Right ventricle myocardium inferior (tissue), 1 donor: ENCODE results near the gene EPHA3. TPM values are rescaled to one million over a fixed set of nuclear protein-coding genes. Genes with fewer than 3 reads are reported as not detected.

ENCODE experiments used
- ATAC-seq: fragments of 200-7000 bp; cut with Tn5 transposase; one replicate; pipeline ENCODE4 v1.9.1; 2020; ENCODE audit warnings: mild to moderate bottlenecking, moderate library complexity
- DNase-seq: peaks from one replicate; pipeline ENCODE4 v3.0.0; 2021; ENCODE audit errors: missing footprints
- intact Hi-C: fragments of 100-400 bp; cut with DNase I; formaldehyde crosslinking; loops from one replicate; pipeline ENCODE4 v1.11.0; 2022
- total RNA-seq: library from RNA; stranded (reverse); fragmentation: NEBNext Ultra II Directional; extraction: Animal tissue kit (Norgen Biotek cat#: 25700); gene quantifications from one replicate; pipeline ENCODE4 v1.2.1, GENCODE V29; 2021
- donor health status: DM: no; HTN: yes; CAD: no; lungs with severe emphysema.

EPHA3 gene
- total RNA-seq, 1 donor from 2014 or later: 2.9 TPM

GRCh38 chr3:89392991-89393390 is 285.6 kb downstream of the EPHA3 start:
- no peak for DNase-seq
- intact Hi-C loops: no loop called here
- ATAC-seq: no peak

GRCh38 chr3:89395456-89395855 is 288.0 kb downstream of the EPHA3 start:
- no peak for DNase-seq
- intact Hi-C loops: no loop called here
- ATAC-seq: peak; percentile 28

GRCh38 chr3:89395996-89396395 is 288.6 kb downstream of the EPHA3 start:
- ATAC-seq (no peak), DNase-seq (no peak)
- intact Hi-C loops: no loop called here

GRCh38 chr3:89402051-89402450 is 294.6 kb downstream of the EPHA3 start:
- no peak for ATAC-seq
- intact Hi-C loops: no loop called here

GRCh38 chr3:89405176-89405575 is 297.8 kb downstream of the EPHA3 start:
- DNase-seq (no peak), ATAC-seq (no peak)
- intact Hi-C loops: no loop called here

More at GRCh38 chr3:89402051-89402450, 294.6 kb downstream of the EPHA3 start:
- no peak for DNase-seq

DNA sequence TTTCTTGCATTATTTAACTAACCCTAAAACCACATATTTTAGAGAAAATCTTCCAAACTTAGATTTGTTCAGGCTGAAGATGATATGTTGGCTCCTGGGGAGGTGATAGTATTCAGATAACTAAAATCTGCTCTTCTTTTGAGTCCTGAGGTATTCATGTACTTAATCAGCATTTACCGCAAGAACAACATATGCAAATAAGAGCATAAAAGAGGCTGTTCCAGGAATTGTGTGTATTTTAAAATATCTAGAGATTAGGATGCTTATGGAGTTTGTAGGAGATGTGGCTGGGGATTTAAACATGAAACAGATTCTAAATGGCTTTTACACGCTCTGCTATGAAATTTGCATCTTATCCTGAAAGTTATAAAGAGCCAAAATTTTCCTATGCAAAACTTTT is 298.2 kb downstream of the EPHA3 start:
- intact Hi-C loops: no loop called here
- ATAC-seq (no peak), DNase-seq (no peak)

GRCh38 chr3:89411201-89411600 is 303.8 kb downstream of the EPHA3 start:
- ATAC-seq: no peak
- intact Hi-C loops: no loop called here
- no peak for DNase-seq

DNA sequence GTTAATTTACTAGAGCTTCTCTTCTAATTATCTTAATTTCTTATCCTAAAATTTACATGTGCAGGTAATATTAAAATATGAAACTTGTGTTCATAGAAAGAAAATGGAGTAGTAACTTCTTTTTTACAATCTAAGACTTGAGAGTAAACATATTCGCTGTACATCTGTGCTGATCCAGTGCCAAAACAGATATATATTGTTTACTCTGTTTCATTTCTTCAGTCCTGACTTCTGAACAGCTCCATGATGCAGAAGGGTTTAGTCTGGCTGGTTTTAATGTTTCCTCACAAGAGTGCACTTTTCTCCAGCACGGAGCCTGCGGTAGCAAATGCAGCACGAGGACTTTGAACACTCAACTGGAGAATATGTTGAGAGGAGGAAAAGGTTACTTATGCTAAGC is 306.8 kb downstream of the EPHA3 start:
- ATAC-seq (no peak), DNase-seq (no peak)
- intact Hi-C loops: no loop called here

DNA sequence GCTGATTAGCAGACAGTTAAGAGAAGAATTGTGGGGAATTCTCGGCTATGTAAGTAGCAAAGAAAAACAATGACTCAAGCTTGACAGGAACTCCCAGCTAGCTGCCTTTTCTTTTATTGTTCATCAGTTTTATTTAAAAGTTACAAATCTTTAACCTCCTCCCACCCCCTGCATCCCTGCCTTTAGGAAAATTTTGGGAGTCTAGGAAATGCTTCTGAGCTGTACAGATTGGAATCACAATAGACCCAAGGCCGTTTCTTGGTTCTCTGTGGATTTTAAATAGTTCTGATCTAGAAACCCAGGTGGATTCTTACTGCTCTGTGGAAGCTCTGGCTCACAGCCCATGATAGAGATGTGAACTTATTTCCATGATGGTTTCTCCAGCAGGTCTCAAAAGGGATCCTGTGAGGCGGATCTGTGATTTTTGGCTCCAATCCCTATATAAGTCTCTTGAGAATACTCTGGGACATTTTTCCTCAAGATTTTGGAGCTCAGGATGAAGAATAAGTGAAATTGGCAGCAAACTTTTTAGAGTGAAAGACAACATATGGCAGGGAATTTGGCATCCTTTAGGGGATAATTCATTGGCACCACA is 312.3 kb downstream of the EPHA3 start:
- no peak for ATAC-seq
- no peak for DNase-seq
- intact Hi-C loops: no loop called here

- intact Hi-C loops: no loop called here
- no peak for ATAC-seq
- no peak for DNase-seq
These were observed 318.6 kb downstream of the EPHA3 start for GRCh38 chr3:89426060-89426459.

DNA sequence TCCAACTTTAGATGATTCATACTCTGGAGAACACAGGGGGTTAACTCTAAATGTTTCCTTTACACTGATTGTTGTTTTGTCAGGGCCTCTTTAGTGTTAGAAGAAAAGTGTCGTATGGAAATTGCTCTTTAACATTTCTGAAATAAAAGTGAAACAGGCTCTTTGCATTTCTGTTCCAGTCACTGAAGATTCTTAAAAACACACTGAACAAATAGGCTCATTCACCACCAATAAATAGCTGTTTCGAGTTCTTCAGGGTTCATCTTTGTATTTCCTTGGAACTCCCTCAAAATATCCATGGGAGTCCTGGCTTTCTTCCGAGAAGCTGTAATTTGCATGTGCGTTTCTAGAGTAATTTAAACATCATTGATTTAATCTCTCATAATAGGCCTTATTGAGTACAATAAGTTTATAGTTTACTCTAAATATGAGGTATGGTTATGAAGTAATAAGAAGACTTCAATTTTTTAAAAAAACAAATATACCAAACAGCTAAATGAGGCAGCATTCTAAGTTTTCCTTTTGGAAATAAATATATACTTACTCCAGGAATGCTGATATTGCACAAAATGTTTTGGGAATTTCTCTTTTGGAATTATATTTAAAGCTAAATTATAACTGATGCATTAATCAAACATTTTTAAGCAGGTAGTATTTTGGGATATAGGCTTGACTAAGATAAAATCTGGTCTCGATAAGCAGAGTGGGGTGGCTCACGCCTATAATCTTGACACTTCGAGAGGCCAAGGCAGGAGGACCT is 327.4 kb downstream of the EPHA3 start:
- DNase-seq: no peak

DNA sequence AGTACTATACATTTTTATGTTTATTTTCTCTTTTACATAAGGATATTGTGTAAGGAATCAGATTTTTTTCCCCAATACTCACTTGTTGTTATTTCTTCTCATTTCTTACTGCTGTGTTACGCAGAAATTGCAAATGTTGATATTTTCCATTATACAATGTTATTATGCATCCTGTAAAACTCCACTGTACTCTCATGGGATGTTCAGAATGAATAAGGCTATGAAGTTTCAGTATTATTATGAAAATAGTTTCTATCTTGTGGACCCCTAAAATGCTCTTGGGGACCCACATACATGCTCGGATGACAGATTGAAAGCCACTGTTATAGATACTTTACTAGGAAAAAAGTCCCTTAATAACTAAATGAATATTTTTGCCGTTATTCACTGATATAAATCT is 329.4 kb downstream of the EPHA3 start:
- ATAC-seq (no peak), DNase-seq (no peak)
- intact Hi-C loops: no loop called here

More for the DNA sequence above, 327.4 kb downstream of the EPHA3 start:
- ATAC-seq: no peak
- intact Hi-C loops: no loop called here

- DNase-seq (no peak), ATAC-seq (no peak)
- intact Hi-C loops: no loop called here
These were observed 333.0 kb downstream of the EPHA3 start for GRCh38 chr3:89440386-89440785.

GRCh38 chr3:89441141-89441540 is 333.7 kb downstream of the EPHA3 start:
- DNase-seq: no peak
- no peak for ATAC-seq
- intact Hi-C loops: no loop called here

DNA sequence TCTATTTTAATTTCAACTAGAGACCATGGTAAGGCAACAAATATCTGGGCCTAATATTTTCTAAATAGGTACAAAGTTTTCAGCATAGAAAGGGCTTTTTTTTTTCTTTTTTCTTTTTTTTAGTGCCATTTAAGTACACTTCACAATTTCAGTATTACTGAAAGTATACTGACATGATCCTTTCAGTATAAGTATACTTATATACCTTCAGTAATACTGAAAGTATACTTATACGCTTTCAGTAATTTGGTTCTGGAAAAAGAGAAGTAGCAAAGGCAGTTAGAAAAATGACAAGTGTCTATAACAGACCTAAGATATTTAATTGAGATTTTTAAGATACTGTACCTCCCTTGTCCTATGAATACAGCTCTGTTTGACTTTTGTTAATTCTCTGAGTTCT is 339.2 kb downstream of the EPHA3 start:
- intact Hi-C loops: no loop called here
- ATAC-seq (no peak), DNase-seq (no peak)

DNA sequence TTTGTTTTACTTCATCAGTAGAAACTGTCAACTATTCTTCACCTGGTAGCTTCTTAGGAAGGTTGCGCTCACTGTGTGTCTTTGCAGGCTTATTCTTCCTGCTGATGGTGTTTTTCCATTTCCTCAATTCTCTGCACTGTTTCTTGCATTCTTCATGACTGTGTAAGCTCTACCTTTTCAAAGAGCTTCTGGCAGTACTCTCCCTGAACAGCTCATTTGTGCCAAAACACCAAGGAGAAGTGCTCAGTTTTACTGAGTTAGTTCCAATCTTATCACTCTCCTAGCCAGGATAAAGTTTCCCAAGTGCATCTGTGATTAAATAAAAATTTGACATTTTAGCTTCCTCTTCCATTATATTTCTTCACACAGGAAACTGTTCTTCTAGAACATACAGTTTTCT is 339.8 kb downstream of the EPHA3 start:
- intact Hi-C loops: no loop called here
- DNase-seq (no peak), ATAC-seq (peak; percentile 67)

DNA sequence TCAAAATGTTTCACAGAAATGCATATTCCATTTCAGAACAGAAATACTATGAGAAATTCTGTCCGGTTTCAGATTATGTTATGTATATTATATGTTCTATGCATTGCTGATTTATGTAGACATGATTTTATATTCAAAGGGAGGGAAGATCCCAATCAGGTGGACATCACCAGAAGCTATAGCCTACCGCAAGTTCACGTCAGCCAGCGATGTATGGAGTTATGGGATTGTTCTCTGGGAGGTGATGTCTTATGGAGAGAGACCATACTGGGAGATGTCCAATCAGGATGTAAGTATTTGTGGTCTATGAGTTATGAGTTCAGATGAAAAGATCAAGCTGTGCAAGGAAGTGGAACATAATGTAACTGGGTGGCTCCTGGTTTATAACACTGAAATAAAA is 341.7 kb downstream of the EPHA3 start:
- ATAC-seq: no peak
- intact Hi-C loops: no loop called here
- no peak for DNase-seq

- DNase-seq: no peak
- intact Hi-C loops: no loop called here
- no peak for ATAC-seq
These were observed 344.6 kb downstream of the EPHA3 start for GRCh38 chr3:89452066-89452465.

DNA sequence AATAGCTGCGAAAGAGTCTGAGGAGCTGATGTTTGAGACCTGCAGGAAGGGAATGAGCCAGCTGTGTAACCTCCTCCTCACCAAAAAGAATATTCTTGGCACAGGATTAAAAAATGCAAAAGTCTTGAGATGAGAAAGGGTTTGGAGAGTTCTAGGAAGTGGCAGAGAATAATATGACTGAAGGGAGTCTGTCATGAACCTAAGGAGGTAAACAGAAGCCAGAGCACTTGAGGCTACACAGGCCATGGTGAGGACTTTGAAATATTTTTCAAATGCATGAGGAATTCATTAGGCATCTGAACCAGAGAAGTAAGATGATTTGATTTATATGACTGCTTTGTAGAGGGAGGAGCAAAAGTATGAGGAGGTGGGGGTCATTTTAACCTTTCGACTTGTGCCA is 347.8 kb downstream of the EPHA3 start:
- no peak for DNase-seq
- intact Hi-C loops: no loop called here
- no peak for ATAC-seq

- intact Hi-C loops: no loop called here
- ATAC-seq: peak; percentile 20
- no peak for DNase-seq
These were observed 360.5 kb downstream of the EPHA3 start for GRCh38 chr3:89467898-89468363.

DNA sequence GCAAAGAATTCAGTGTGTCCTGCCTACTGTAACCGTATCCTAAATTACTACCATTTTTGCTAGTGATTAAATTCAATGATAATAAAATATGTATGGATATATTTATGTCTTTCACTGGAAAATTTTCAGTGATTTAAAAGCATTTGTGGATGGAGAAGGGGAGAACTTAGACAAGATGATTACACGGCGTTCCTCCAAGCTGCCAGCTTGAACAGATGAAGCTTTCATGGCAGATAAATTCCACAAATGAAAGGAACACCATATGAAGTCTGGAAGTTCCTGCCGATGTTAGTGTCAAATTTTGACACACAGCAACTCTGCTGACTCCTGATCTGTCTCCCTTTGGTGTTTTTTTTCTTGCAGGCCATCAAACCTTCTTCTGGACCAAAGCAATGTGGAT is 364.7 kb downstream of the EPHA3 start:
- DNase-seq: no peak
- ATAC-seq: no peak
- intact Hi-C loops: no loop called here
